Pancreas (tissue), 10 donors: ENCODE results near the gene PTGIS. TPM values are rescaled to one million over a fixed set of nuclear protein-coding genes. Genes with fewer than 3 reads are reported as not detected.

Experiments
- ATAC-seq, 4 donors: fragments of 200-7000 bp; cut with Tn5 transposase; one replicate each; pipeline versions ENCODE4 v1.8.0 to v1.9.1; 2020; ENCODE audit warnings: mild to moderate bottlenecking in 4 of 4, moderate library complexity in 4 of 4
- DNase-seq, 6 donors: peaks; one replicate each; pipeline ENCODE4 v3.0.0-alpha.2; 2020
- FAIRE-seq: peaks from 2 replicates; lab custom pipeline; 2012; peaks lifted over from hg19 to GRCh38; lab: Jason Lieb, UNC
- H3K27ac ChIP-seq, 4 donors: fragments of 200-600 bp; sonication (generic); 1 replicate in 3 of 4; 2 replicates in 1 of 4; pipeline versions ENCODE4 v1.5.0 to v1.8.0; 2020
- H3K27me3 ChIP-seq, 4 donors: fragments of 200-600 bp; one replicate each; pipeline ENCODE4 v1.8.0; 2021
- H3K36me3 ChIP-seq, 3 donors: fragments of 200-600 bp; sonication (generic) in 1 of 3; one replicate each; pipeline versions ENCODE4 v1.5.0 to v1.8.0; 2020 to 2021
- H3K4me1 ChIP-seq, 3 donors: fragments of 200-600 bp; one replicate each; pipeline ENCODE4 v1.8.0; 2021
- H3K4me3 ChIP-seq, 4 donors: fragments of 200-600 bp; sonication (generic) in 2 of 4; one replicate each; pipeline versions ENCODE4 v1.5.0 to v1.8.0; 2020 to 2021
- H3K9me3 ChIP-seq, 4 donors: fragments of 200-600 bp; one replicate each; pipeline ENCODE4 v1.8.0; 2021
- CTCF ChIP-seq, 4 donors: fragments of 200-600 bp; sonication (generic) in 3 of 4; IDR thresholded peaks; one replicate each; pipeline versions ENCODE4 v1.5.0 to v1.8.0; 2021; ENCODE audit warnings: antibody characterized with exemption in 4 of 4
- WGBS, 2 donors: extraction: QIAGEN DNeasy Blood & Tissue Kit; methylation state at CpG; one replicate each; pipeline ENCODE4 v1.1.7; 2013; 5-methylcytosine and 5-hydroxymethylcytosine counted together
- intact Hi-C, 3 donors: fragments of 100-400 bp; cut with DNase I; formaldehyde crosslinking; loops; one replicate each; pipeline versions ENCODE4 v1.11.1 to v1.14.2; 2022
- polyA plus RNA-seq, 2 donors: library from polyadenylated mRNA; stranded (reverse); fragments of 200-250 nt; gene quantifications; one replicate each; pipeline ENCODE4 v1.2.3, GENCODE V29; 2013
- total RNA-seq, 6 donors: library from RNA; stranded (reverse); fragmentation: NEBNext Ultra II Directional in 4 of 6; extraction: Animal tissue kit (Norgen Biotek cat#: 25700) in 4 of 6; gene quantifications; one replicate each; pipeline versions ENCODE4 v1.2.1 to v1.2.4, GENCODE V29; 2021 to 2023
- donor health status: healthy with polysubstance abuse.
- donor health status: DM: no; HTN: no; CAD: no; lungs with moderate emphysema.
- donor health status: DM: no; HTN: no; CAD: no.
- donor health status: control.
- donor health status: control.
- donor health status: Bipolar disorder and iron deficiency.
- donor health status: DM: yes; HTN: yes; CAD: no.
- donor health status: DM: no; HTN: no; CAD: no.
- donor health status: DM: no; HTN: no; CAD: no.
- donor health status: DM: yes; HTN: yes; CAD: no.

PTGIS gene
- total and polyA plus RNA-seq, 8 donors, result 1.2 to 16.2 (median 2.9) TPM

- no peaks in the 10 kb centered on the region for H3K36me3 ChIP-seq
- TF ChIP-seq CTCF (IDR thresholded peaks at IDR 0.05), result peak; percentile 89 to 99 (median 96)
- H3K27ac ChIP-seq, result no peak overlapping the region
- no peaks in the 10 kb centered on the region for H3K27me3 ChIP-seq
- 5 to 6% methylated on average over 17 of the region's 17 CpGs for WGBS, 2 donors
- H3K9me3 ChIP-seq, result no peaks in the 10 kb centered on the region
- no peak for FAIRE-seq
- peak; percentile 53 to 88 (median 70) for DNase-seq
- H3K4me1 ChIP-seq, result peaks cover 0 to 7% (median 0%) of the 10 kb centered on the region in 3 donors
- ATAC-seq, result peak; percentile 66 to 84 (median 78)
- intact Hi-C loops, result loop anchor here in 2 of 3 donors (2.0 to 10.0 kb wide), 3 partner anchors 67 to 274 kb away; no protein-coding TSS in a partner anchor
- no peak overlapping the region for H3K4me3 ChIP-seq
Measured at GRCh38 chr20:49608752-49609670, 41.1 kb upstream of the PTGIS start.

- no peak for ATAC-seq
- intact Hi-C loops, result loop anchor here in 2 of 3 donors (5.0 to 10.0 kb wide), 2 partner anchors 65 to 273 kb away; no protein-coding TSS in a partner anchor
- no peaks in the 10 kb centered on the region for H3K27me3 ChIP-seq
- H3K9me3 ChIP-seq, result no peaks in the 10 kb centered on the region
- no peaks in the 10 kb centered on the region for H3K36me3 ChIP-seq
- FAIRE-seq, result no peak
- WGBS, 2 donors, result 80 to 81% methylated on average over 1 of the region's 1 CpG
- H3K27ac ChIP-seq, result no peak overlapping the region
- no peak for TF ChIP-seq CTCF (IDR thresholded peaks at IDR 0.05)
- H3K4me3 ChIP-seq, result no peak overlapping the region
- DNase-seq, result no peak
- H3K4me1 ChIP-seq, result peaks cover 0 to 7% (median 0%) of the 10 kb centered on the region in 3 donors
Measured at GRCh38 chr20:49607568-49607967, 39.6 kb upstream of the PTGIS start.

- WGBS, 2 donors, result 62 to 71% methylated on average over 11 of the region's 11 CpGs
Measured at GRCh38 chr20:49603209-49603627, 35.3 kb upstream of the PTGIS start.

GRCh38 chr20:49602345-49603208 is 34.6 kb upstream of the PTGIS start:
- FAIRE-seq (no peak), ATAC-seq (no peak)

More at GRCh38 chr20:49603209-49603627, 35.3 kb upstream of the PTGIS start:
- intact Hi-C loops, result loop anchor here in 1 of 3 donors (10.0 kb wide), 1 partner anchor 268 kb away; no protein-coding TSS in a partner anchor
- DNase-seq (peak in 1 of 6 donors; percentile 35), FAIRE-seq (no peak), ATAC-seq (peak in 3 of 4 donors; percentile 24 to 32 (median 28))
- Histone ChIP-seq H3K4me3 (no peak overlapping the region), H3K27ac (no peak overlapping the region), H3K9me3 (no peaks in the 10 kb centered on the region), H3K4me1 (no peaks in the 10 kb centered on the region), H3K27me3 (no peaks in the 10 kb centered on the region), H3K36me3 (no peaks in the 10 kb centered on the region)
- TF ChIP-seq CTCF (IDR thresholded peaks at IDR 0.05), result no peak

More at GRCh38 chr20:49602345-49603208, 34.6 kb upstream of the PTGIS start:
- no peak for TF ChIP-seq CTCF (IDR thresholded peaks at IDR 0.05)
- no peaks in the 10 kb centered on the region for H3K9me3 ChIP-seq
- no peak overlapping the region for H3K4me3 ChIP-seq
- WGBS, 2 donors, result 87 to 92% methylated on average over 9 of the region's 9 CpGs
- no peak overlapping the region for H3K27ac ChIP-seq
- H3K4me1 ChIP-seq, result no peaks in the 10 kb centered on the region
- H3K27me3 ChIP-seq, result no peaks in the 10 kb centered on the region
- no peak for DNase-seq
- no peaks in the 10 kb centered on the region for H3K36me3 ChIP-seq
- intact Hi-C loops, result loop anchor here in 1 of 3 donors (10.0 kb wide), 1 partner anchor 268 kb away; no protein-coding TSS in a partner anchor
